NK-92 (cell line): ENCODE measurements around the gene GRAMD1B.

Experiments
- DNase-seq: peaks from one replicate; lab custom pipeline; 2025; ENCODE audit not compliant: unreplicated experiment; lab: John Stamatoyannopoulos, UW

The GRAMD1B gene

DNA sequence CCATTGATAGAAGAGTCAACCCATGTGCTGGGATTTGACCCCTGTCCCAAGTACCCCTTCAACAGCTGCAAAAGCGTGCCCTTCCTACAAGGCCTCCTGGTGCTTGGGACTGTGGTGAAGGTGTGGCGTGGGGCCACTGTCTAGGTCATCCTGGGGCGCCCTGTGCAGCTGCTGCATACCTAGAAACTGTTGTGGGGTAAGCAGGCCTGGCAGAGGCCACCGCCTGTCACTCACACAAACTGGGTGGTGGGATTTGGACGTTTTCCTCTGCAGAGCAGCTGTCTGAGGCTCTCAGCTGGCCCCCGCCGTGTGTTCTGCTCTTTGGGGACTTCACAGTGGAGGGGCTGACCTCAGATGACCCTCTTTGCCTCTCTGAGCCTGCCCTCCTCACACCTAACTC is 154.7 kb downstream of the GRAMD1B start:
- DNase-seq: no peak

DNA sequence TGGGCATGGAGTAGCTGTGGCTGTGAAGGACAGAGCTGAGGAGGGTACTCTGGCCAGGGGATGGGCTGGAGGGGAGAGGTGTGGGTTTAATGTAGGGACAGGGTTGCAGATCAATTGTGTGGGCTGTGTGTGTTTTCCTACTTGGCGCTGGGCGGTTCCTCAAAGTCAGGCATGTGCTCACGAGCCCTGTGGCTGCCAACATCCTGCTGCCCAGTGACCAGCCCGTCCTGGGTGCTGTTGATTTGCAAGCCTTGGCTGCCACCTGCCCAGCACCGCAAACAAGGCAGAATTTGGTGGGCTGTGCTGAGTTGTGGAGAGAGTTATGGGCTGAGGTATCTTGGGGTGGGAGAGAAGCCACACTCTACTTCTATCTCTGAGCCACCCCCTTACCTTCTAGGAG is 155.1 kb downstream of the GRAMD1B start:
- no peak for DNase-seq

DNA sequence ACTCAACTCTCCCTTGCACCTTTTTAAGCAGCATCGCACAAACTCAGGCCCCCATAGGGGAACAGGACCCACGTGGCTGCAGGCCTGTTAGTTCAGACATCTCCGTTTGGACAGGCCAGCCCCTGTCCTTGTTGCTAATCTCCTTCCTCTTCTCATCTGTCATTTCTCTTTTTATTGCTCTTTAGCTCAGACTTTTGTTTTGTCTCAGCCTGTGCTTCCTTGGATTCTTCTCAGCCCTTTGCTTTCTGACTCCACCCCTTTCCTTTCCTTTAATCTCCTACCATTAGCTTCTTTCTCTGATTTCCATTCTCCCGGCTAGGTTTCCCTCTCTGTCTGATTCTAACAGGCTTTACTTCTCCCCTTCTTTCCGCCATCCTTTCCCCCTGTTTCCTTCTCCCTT is 155.6 kb downstream of the GRAMD1B start:
- no peak for DNase-seq

DNA sequence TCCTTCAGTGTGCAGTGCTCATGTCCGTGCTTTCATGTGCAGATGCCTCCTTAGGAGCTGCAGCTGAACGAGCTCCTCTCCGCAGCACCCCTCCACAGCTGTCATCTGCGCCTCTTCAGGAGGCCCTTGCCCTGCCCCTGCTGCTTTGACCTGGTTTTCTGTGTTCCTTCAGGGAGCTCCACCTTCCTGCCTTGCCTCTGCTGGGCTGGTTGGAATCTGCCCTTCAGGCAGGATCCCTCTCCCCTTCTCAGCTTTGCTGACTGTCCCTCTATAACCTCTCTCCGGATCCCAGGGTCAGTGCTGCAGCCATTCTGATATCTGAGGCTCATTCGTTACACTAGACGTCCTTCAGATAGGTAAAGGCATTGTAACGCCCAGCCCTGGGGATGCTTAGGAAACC is 156.5 kb downstream of the GRAMD1B start:
- DNase-seq: no peak

DNA sequence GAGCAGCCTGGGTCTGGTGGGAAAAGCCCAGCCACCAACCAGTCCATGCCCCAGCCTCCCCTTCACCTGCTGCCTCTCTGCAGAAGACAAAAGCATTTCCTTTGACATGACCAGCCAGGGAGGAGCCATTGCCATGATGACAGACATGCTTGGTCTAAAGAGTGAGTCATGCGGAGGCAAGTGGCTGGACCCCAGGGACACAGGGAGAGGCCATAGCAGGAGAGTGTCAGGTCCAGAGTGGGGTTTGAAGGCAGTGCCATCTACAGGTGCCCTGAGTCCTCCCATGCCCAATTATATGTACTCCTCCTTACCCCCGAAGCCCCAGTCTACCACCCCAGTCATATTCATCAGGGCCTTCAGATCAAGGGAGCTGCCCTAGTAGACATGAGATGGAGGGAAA is 157.0 kb downstream of the GRAMD1B start:
- DNase-seq: no peak

DNA sequence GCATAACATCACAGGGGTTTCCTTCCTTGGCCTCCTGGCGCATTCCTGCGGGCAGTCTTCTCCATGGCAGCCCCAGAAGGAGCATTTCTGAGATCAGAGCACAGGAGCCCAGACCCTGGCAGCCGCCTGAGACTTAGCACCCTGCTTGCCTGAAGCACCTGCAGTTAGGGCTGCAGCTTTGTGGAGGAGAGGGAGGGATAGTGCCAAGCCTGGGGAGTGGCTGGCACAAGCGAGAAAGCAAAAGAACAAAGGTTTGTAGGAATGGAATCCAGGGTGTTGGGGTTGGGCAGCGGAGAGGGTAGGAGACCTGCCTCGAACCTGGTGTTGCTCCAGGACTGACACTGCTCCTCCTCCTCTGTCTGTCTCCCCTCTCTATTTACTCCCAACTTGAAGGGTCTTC is 157.5 kb downstream of the GRAMD1B start:
- DNase-seq: no peak

DNA sequence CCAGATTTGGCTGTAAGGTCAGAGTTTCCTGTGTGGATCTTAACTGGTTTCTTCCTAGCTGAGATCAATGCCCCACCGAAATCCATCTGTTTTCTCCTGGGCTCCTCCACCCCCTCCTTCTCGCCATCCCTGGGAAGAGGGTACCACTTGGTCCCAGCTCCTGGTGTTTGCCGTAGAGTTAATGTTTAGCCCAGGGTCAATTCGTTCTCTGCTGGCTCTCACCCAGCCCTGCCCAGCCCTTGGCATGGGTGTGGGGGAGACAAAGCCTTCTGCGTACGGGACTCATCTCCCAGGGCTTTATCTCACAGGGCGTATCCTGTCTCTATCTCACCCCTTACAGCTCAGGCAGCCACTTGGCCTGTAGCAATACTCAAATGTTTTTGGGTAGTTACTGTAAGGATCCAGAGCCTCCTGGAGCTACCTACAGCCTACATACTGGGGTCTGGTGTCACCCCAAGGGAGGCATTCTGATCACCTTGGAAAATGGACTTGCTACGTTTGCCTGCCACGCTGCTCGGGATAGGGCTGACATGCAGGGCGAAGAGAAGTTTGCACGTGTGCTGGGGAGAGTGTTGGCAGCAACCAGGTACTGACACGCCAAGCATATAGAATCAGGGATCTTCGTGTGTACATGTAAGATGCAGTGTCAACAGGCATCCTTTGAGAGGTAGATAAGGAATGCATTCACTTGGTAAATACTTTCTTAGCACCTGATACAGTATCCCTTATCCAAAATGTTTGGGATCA is 158.2 kb downstream of the GRAMD1B start:
- no peak for DNase-seq

DNA sequence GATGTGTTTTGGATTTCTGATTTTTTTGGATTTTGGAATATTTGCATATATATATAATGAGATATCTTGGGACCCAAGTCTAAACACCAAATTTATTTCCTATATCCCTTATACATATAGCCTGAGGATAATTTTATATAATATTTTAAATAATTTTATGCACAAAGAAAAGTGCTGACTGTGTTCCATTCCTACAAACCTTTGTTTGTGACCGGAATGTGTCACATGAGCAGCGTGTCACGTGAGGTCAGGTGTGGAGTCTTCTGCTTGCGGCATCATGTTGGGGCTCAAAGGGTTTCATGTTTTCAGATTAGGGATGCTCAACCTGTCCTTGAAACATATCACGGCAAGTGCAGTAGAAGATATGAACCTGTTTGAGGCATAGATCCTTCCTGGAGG is 158.8 kb downstream of the GRAMD1B start:
- DNase-seq: no peak

DNA sequence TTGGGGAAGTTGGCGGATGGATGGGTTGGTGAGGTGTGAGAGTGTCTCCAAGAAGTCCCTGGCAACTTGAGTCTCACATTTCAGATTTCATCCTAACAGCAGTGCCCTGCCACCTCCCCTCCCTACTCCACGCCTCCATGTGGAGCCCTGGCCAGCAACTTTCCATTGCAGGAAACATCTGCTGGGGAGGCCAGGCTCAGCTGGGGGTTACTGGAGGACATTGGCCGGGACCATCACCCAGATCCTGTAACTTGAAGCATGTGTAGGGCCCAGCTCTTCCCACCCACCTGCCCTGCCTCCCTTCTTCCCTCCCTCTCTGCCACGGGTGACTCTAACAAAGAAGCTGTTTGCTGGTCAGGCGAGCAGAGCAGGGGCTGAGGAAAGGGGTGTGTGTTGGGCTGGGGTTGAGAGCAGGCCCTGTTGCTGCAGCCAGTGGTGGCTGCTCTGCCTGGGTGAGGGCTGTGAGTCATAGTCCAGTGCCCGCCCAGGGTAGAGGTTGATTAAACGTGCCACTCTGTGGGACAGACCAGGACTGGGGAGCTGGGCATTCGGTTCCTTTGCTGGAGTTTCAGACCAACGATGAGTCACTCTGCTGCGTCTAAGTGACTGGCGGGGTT is 160.3 kb downstream of the GRAMD1B start:
- no peak for DNase-seq

DNA sequence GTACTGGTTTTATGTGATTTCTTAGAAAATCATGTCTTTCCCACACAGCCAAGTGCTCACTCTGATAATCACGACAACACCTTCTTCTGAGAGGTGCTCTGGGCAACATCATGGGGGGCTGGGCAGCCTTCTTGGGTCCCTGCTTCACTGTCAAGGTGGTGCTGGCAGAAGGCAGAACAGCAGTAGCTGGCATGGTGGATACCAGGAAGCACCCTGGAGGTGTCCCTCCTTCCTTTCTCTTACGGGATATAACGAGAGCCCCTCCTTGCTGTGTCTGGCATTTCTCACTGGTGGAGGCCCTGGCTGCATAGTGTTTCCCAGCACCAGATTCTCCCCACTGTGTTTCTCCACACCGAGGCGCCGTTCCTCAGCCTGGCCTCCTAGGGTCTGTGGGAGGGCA is 163.5 kb downstream of the GRAMD1B start:
- DNase-seq: no peak

DNA sequence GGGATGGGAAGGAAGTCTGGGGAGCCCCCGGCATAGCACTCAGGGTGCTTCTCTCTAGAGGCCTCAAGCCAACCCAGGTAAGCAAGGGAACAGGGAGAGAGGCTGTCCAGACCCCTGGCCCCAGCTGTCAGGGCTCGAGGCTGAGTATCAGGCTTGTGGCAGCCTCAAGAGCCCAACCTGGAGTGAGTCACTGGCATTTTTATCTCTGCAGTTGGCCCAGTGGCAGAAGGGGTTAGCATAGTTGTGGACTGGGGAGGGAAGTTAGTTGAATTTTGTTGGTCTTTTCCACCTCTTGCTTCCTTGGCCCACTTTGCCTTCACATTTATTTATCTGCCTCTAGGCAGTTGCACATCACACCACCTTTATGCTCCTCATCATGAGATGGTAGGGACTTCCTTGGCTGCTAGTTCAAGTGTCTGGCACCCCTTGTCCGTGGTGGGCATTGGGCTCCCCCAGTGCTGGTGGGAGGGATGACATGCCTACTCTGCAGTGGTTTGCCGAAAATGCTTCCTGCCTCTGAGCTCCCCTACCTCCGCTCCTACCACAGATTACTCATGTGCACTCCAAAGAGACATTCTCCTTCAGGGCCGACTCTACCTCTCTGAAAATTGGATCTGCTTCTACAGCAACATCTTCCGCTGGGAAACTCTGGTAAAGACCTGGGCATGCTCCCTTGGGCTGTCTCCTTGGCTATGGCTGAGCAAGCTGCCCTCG is 164.3 kb downstream of the GRAMD1B start:
- no peak for DNase-seq

DNA sequence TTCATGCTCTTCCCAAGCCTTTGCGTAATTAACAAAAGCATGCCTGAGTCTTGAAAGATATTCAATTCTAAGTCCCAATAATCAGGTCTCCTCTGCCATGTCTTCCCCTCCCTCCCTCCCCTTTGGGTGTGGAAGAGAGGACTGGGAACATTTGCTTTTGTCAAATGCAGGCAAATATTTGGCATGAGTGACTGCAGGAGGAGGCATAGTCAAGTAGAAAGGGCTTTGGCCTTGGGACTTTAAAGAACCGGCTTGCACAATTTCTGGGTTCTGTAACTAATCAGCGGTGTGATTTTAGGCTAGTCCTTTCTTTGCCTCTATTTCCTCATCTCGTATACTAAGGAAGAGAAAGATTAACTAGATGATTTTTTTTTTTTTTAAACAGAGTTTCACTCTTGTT is 164.9 kb downstream of the GRAMD1B start:
- DNase-seq: no peak

DNA sequence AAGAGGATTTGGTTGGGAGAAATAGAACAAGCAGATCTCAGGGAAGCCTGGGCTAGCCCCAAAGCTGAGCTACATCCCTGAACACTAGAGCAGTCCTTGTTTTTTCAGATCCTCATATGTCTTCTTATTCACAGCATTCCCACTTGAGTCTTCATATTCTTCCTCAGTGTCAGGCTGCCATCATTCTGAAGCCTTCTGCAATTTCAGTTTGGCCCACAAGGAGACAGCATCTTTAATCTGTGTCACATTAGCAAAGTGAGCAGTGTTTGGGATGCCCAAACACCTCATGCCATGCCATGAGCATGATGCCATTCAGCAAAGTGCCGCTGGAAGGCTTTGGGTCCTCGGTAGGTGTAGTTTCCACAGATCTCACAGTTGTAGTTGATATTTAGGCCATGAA is 167.8 kb downstream of the GRAMD1B start:
- DNase-seq: no peak

DNA sequence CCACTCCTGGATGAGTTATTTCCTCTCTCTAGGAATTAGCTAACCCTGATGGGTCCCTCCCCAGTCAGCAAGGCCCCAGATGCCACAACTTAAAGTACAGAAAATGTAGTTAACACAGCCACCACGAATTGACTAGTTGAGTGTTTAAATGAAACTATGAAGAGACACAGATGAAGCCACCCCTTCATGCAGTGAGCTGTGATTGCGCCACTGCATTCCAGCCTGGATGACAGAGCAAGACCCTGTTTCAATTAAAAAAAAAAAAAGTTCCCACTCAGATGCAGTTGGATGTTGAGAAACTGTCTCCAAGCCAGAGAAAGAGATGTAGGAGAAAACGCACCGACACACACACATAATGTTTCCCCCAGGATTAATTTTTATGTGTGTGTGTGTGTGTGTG is 171.1 kb downstream of the GRAMD1B start:
- no peak for DNase-seq

DNA sequence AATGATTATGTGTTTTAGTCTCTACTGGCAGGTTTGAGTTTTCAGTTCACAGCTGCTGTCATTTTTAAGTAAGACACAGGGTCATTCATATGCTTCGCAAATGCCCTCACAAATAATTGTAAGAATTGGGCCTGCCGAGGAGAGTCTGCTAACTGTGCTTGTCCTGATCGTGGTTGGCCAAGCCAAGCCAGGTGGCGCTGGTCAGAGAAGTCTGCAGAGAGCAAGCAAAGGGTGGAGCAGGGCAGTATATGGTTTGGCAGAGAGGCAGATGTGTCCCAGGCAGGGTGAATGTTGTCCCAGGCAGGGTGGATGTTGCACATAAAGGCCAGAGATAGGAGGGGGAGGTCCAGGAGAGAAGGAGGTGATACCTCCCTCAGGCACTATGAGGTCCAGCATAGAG is 171.7 kb downstream of the GRAMD1B start:
- no peak for DNase-seq

DNA sequence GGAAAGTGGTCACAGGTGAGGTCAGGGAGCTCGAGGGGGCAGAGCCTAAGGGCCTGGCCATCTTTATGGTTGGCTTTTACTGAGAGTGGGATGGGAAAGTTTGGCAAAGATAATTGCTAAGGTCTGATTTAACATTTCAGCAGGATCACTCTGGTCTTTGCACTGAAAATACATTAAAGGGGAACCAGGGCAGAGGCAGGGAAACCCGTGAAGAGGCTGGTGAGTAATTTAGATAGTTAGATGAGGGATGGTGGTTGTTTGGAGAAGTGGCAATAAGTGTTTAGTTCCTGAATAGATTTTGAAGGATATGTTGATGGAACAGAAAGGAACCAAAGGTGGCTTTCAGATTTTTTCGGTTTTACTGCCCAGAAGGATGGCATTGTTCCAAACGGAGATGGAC is 173.6 kb downstream of the GRAMD1B start:
- DNase-seq: no peak

DNA sequence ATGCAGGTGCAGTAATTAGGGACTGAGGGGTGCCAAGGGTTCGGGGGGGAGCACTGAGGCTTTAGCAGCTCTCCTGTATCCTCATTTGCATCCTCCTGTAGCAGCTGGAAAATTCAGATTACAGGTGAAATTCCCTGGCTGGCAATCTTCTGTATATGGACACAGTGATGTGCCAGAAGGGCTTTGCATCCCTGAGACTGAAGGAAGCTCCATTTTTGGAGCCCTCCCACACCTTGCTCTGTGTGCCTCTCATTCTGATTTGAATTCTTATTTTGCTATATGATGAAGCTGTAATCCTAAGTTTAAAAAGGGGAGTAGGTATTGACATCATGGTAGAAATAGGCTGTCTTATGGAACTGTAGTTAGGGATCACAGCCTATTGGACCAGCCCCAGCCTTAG is 177.7 kb downstream of the GRAMD1B start:
- DNase-seq: no peak

DNA sequence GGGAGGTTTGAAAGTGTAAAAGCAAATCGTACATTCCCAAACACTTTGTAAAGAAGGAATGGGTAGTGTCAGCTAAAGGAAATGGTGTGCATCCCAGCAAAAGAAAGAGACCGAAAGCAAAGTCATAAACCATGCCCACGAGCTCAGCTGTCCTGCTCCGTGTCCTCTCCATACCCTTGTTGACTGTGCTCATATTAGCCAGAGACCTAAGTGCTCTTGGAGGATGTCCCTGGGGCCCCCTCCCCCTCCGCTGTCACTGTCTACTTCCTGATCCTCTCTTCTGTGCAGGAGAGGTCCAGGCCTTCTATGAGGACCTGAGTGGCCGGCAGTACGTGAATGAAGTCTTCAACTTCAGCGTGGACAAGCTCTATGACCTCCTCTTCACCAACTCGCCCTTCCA is 178.3 kb downstream of the GRAMD1B start:
- no peak for DNase-seq

DNA sequence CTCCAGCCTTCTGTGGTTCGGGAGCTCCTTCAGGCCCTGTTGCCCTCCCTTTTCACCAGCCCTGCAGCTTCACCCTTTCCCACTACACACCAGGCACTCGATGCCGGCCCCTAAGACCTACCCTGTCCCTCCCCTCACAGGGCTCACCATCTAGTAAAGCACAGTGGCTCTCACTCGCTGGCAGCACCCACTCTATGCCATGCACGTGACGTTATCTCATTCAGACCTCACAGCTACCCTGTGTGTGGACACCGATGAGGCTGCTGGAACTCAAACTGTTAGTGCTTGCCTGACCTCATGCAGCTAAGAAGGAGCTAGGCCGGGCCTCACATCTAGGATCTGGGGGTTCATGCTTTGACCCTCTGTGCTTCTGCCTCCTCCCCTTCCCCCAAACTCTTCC is 178.9 kb downstream of the GRAMD1B start:
- no peak for DNase-seq

DNA sequence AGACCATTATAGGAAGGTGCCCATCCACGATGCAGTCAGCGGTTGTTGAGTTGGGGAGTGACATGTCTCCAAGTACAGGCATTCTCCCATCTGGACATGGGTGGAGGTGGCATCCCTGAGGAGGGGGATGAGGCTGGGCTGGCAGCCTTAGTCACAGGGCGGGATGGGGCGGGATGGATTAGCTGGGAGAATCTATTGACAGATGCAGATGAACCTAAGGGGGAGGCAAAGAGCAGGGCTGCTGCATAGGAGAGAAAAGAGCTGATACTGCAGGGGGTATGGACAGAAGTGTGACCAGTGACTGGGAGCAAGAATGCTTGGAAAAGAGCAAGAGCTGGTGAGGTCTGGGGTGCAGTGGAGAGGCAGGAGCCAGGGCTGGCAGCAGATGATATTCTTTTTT is 181.6 kb downstream of the GRAMD1B start:
- DNase-seq: no peak

DNA sequence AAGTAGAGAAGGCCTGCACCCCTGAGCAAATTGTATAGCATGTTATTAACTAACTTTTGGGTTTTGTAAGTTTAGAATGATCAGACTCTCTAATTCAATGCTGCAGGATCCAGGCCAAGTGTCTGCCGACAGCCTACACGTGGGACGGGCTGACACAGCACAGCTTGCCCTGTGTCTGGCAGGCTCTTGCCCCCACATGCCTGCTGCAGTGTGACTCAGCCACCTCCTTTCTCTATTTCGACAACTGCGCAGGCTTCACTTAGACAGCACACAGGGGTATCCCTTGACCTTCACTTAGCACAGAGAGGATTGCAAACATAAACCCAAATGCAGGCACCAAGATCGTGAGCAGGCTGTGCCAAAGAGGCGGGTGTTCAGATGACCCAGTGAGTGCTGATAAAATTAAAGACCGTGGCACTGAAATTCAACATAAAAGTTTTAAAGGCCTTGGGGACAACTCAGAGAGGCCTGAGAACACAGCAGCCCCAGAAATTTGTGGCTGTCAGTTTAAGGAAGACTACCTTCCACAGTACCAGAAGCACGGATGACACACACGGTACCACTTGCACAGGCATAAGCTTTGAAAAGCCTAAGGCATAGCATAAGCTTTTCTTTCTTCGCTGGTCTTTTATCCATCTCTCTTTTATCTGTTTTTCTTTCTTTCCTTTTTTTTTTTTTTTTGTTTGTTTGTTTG is 186.6 kb downstream of the GRAMD1B start:
- no peak for DNase-seq

DNA sequence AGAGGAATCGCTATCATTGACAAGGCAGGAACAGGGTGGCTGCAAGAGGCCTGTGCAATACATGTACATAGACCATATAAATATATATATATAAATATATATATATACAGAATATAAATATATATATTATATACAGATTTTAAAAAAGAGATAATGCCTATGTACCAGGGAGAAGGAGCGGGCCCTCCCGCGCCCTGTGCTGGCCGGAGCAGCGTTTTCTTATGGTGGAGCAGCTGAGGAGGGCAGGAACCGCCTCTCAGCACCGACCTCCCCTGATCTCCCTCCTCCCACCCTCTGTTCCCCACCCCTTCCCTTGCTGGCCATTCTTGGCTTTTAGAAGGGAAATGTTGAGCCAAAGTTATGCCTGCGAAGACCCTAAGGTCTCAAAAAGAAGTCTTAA is 192.5 kb downstream of the GRAMD1B start:
- DNase-seq: no peak
